Natural killer cell treated with Interleukin-12 subunit alpha and Interleukin-12 subunit beta and Interleukin-15 and Interleukin-18, amount 100 ng/mL, for 72 hours (primary cell): Measurements from ENCODE around the gene BRD2. TPM values are rescaled to one million over a fixed set of nuclear protein-coding genes. Genes with fewer than 3 reads are reported as not detected.
A peak's percentile ranks its signal among the peaks of the same experiment; 100 is the strongest.

Experiments
- ATAC-seq, 2 donors: fragments of 150-1000 bp; cut with Tn5 transposase in 1 of 2; sonication (Bioruptor Pico), chemical (Tn5 transposase) in 1 of 2; 2 replicates each; pipeline ENCODE4 v1.10.0; 2021
- DNase-seq: peaks from one replicate; pipeline ENCODE4 v3.0.0; 2022; ENCODE audit warnings: low spot score
- H3K27ac Mint-ChIP-seq, 2 donors: 1 replicate in 1 of 2; 2 replicates in 1 of 2; pipeline ENCODE4 v1.8.0; 2022; ENCODE audit warnings: mixed read lengths in 2 of 2, mild to moderate bottlenecking in 1 of 2, moderate library complexity in 1 of 2
- H3K27me3 Mint-ChIP-seq, 2 donors: 1 replicate in 1 of 2; 2 replicates in 1 of 2; pipeline ENCODE4 v1.8.0; 2022; ENCODE audit warnings: mixed read lengths in 2 of 2
- H3K36me3 Mint-ChIP-seq: one replicate; pipeline ENCODE4 v1.8.0; 2022; ENCODE audit warnings: mixed read lengths
- H3K4me1 Mint-ChIP-seq, 2 donors: 1 replicate in 1 of 2; 2 replicates in 1 of 2; pipeline ENCODE4 v1.8.0; 2022; ENCODE audit warnings: low read depth in 2 of 2, mixed read lengths in 2 of 2, mild to moderate bottlenecking in 1 of 2
- H3K4me3 Mint-ChIP-seq: one replicate; pipeline ENCODE4 v1.8.0; 2022; ENCODE audit warnings: mixed read lengths
- H3K9me3 Mint-ChIP-seq: 2 replicates; pipeline ENCODE4 v1.8.0; 2022; ENCODE audit warnings: mixed read lengths
- total RNA-seq, 2 donors: library from RNA; stranded (reverse); gene quantifications; one replicate each; pipeline ENCODE4 v1.2.3, GENCODE V29; 2022

The BRD2 gene
- total RNA-seq, 2 donors from 2014 or later, result 347 to 352 TPM

DNA sequence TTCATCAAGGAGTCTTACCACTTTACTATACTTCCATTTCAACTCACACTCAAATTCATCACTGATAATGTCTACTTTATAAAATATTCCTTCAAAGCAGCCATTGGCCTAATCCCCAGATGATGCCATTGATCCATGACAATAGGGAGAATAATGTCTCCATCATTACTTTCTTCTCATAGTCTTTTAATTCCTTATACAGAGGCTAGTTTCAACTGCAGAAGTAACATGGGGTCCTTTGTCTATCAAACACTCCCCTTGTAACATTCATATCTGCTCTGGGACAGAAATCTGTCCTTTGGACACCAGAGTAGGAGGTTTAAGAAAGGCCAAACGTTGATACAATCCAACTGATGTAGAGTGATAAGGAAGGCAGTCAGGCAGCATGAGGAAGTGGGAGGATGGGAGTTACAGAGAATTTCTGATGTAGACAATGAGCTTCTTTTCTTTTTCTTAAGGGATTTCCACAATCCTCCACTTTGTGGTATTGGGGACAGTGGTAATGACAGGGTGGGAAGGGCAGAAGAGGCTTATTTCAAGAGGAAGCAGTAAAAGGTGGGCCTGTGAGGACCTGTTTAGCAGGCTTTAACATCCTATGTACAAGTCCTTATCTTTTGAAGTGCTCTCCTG is 59.9 kb downstream of the BRD2 start:
- Mint-ChIP-seq H3K4me1 (peaks cover 14 to 26% of the 10 kb centered on the region in 2 donors), H3K9me3 (no peaks in the 10 kb centered on the region), H3K27me3 (peaks cover 0 to 21% of the 10 kb centered on the region in 2 donors), H3K4me3 (peak overlapping the region; percentile 5), H3K36me3 (no peaks in the 10 kb centered on the region), H3K27ac (peak overlapping the region in 1 of 2 donors; percentile 91)
- DNase-seq, result no peak
- ATAC-seq, result no peak

DNA sequence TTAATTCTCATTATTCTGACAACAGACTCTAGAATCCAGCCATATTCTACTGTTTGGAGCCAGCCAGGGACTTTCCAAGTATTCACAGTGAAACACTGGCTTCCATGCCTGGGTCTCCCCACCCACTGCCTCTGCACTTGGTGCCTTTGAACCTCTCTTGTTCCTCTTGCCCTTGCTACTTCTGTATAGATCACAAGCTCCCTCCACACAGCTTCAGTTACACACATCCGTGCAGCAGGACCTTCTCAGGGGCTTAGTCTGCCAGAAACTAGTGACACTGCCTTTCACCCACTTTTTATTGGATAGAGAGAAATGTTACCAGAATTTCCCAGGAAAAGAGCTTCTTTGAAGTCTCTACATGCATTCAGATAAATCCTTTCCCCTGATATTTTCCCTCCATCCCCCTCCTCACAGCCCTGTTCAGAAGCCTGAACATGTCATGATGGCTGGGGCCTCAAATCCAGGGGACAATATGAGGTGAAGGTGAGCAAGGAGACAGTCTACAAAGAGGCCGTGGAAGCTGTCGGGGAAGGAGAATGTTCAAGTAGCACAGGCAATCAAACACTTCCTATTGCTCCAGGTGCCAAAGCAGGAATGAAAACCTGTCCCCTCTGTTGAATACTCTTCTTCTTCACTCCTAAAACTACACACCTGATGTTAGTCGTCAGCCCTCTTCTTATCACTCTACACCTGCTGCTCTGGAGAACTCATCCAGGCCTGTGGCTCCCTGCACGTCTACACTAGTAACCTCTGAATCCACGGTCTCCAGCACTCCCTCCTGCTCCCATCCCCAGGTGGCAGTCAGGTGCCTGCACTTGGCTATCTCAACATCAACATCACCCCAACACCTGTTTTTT is 61.2 kb downstream of the BRD2 start:
- Mint-ChIP-seq H3K4me1 (peaks cover 14 to 26% of the 10 kb centered on the region in 2 donors), H3K36me3 (peaks cover 2% of the 10 kb centered on the region), H3K27ac (peak overlapping the region; percentile 16 to 91), H3K9me3 (no peaks in the 10 kb centered on the region), H3K27me3 (peaks cover 4 to 27% of the 10 kb centered on the region in 2 donors), H3K4me3 (peak overlapping the region; percentile 81)
- DNase-seq, result no peak
- peak; percentile 64 to 92 for ATAC-seq

DNA sequence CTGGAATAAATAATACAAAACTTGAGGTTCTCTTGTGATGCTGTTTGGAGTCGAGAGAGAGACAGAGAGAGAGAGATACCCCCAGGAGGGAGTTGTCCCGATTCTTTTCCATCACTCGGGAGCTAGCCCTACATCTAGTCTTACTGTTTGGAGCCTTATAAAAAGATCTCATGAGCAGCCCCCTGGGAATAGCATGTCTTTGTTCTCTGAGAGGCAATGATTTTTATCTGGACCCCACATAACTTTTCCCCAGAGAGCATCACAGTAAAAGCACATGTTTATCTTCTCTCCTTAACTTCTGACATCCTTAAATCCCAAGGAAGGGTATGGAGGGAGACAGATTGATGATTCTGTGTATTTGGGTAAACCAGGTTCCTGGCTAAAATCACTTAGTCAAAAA is 61.9 kb downstream of the BRD2 start:
- peaks cover 14 to 26% of the 10 kb centered on the region in 2 donors for H3K4me1 Mint-ChIP-seq
- H3K27ac Mint-ChIP-seq, result peak overlapping the region in 1 of 2 donors; percentile 91
- no peak for ATAC-seq

More for the DNA sequence above, 61.9 kb downstream of the BRD2 start:
- DNase-seq, result no peak
- Mint-ChIP-seq H3K36me3 (peaks cover 9% of the 10 kb centered on the region), H3K9me3 (peaks cover 2% of the 10 kb centered on the region), H3K4me3 (peak overlapping the region; percentile 81), H3K27me3 (peaks cover 11 to 32% of the 10 kb centered on the region in 2 donors)

Other genes with a start within 250 kb of the BRD2 start
- 10 to 100 TPM in 1 of 2 donors, 1 to 10 TPM in 1; 1.2 to 10.9 TPM for gene HLA-DQA2, start 227.2 kb upstream of the BRD2 start, total RNA-seq
- gene HLA-DQB2, start 205.1 kb upstream of the BRD2 start, total RNA-seq, result 1 to 10 TPM in 1 of 2 donors, under 1 TPM in 1; 0.88 to 7.4 TPM
- 10 to 100 TPM in 1 of 2 donors, 1 to 10 TPM in 1; 3.3 to 13.9 TPM for gene HLA-DOB, start 151.6 kb upstream of the BRD2 start, total RNA-seq
- gene TAP2, start 129.9 kb upstream of the BRD2 start, total RNA-seq, result 100 to 1,000 TPM; 220 to 252 TPM
- gene PSMB8, start 124.5 kb upstream of the BRD2 start, total RNA-seq, result 100 to 1,000 TPM; 259 to 356 TPM
- gene TAP1, start 114.9 kb upstream of the BRD2 start, total RNA-seq, result 100 to 1,000 TPM; 512 to 588 TPM
- 100 to 1,000 TPM; 212 to 401 TPM for gene PSMB9, start 114.4 kb upstream of the BRD2 start, total RNA-seq
- gene HLA-DMB, start 27.6 kb upstream of the BRD2 start, total RNA-seq, result 10 to 100 TPM in 1 of 2 donors, 1 to 10 TPM in 1; 2.7 to 17.8 TPM
- 10 to 100 TPM; 16.9 to 73.0 TPM for gene HLA-DMA, start 15.5 kb upstream of the BRD2 start, total RNA-seq
- 10 to 100 TPM in 1 of 2 donors, under 1 TPM in 1; 0.86 to 22.1 TPM for gene HLA-DOA, start 41.0 kb downstream of the BRD2 start, total RNA-seq
- gene HLA-DPA1, start 105.1 kb downstream of the BRD2 start, total RNA-seq, result 100 to 1,000 TPM in 1 of 2 donors, 10 to 100 TPM in 1; 33.8 to 145 TPM
- 10 to 100 TPM; 14.7 to 93.6 TPM for gene HLA-DPB1, start 107.4 kb downstream of the BRD2 start, total RNA-seq
- 1 to 10 TPM; 1.1 to 1.3 TPM for gene COL11A2, start 223.9 kb downstream of the BRD2 start, total RNA-seq
- gene RXRB, start 232.1 kb downstream of the BRD2 start, total RNA-seq, result 10 to 100 TPM; 43.9 to 50.4 TPM
- gene SLC39A7, start 232.3 kb downstream of the BRD2 start, total RNA-seq, result 100 to 1,000 TPM in 1 of 2 donors, 10 to 100 TPM in 1; 91.5 to 102 TPM
- gene HSD17B8, start 236.1 kb downstream of the BRD2 start, total RNA-seq, result 1 to 10 TPM; 3.3 to 6.2 TPM
- gene RING1, start 239.9 kb downstream of the BRD2 start, total RNA-seq, result 10 to 100 TPM; 31.1 to 35.5 TPM